HFFc6 (cell line): ENCODE measurements around the gene TMEM51. TPM values are rescaled to one million over a fixed set of nuclear protein-coding genes. Genes with fewer than 3 reads are reported as not detected.

Source experiments
- DNase-seq: peaks from one replicate; pipeline ENCODE4 v3.0.0-alpha.2; 2018
- H3K27ac Mint-ChIP-seq: 2 replicates; pipeline ENCODE4 v1.8.0; 2020; ENCODE audit warnings: mild to moderate bottlenecking, mixed read lengths
- H3K27me3 Mint-ChIP-seq: 2 replicates; pipeline ENCODE4 v1.8.0; 2021; ENCODE audit warnings: mild to moderate bottlenecking, moderate library complexity, mixed read lengths; ENCODE audit not compliant: insufficient read depth
- H3K36me3 Mint-ChIP-seq: 2 replicates; pipeline ENCODE4 v1.8.0; 2021; ENCODE audit warnings: low read depth, mixed read lengths
- H3K4me1 Mint-ChIP-seq: 2 replicates; pipeline ENCODE4 v1.8.0; 2020; ENCODE audit warnings: low read depth, mixed read lengths
- H3K4me3 Mint-ChIP-seq: 2 replicates; pipeline ENCODE4 v1.8.0; 2020; ENCODE audit warnings: mild to moderate bottlenecking, moderate library complexity, mixed read lengths
- H3K9me3 Mint-ChIP-seq: 2 replicates; pipeline ENCODE4 v1.8.0; 2020; ENCODE audit warnings: mild to moderate bottlenecking, mixed read lengths
- total RNA-seq, 6 experiments: library from RNA; stranded (reverse); fragmentation: NEBNext Ultra II Directional; extraction: Animal tissue kit (Norgen Biotek cat#: 25700); gene quantifications; 2 replicates in 1 of 6; 3 replicates in 5 of 6; pipeline ENCODE4 v1.2.3, GENCODE V29; 2021
- TF ChIP-seq, protein P1 (sequence below): fragments of 200-600 bp; sonication (generic); IDR thresholded peaks from 2 replicates; pipeline ENCODE4 v1.5.0; 2021; ENCODE audit warnings: antibody characterized with exemption, mild to moderate bottlenecking

Gene TMEM51
- total RNA-seq, 6 experiments from 2014 or later: 4.8 to 6.8 (median 6.6) TPM

DNA sequence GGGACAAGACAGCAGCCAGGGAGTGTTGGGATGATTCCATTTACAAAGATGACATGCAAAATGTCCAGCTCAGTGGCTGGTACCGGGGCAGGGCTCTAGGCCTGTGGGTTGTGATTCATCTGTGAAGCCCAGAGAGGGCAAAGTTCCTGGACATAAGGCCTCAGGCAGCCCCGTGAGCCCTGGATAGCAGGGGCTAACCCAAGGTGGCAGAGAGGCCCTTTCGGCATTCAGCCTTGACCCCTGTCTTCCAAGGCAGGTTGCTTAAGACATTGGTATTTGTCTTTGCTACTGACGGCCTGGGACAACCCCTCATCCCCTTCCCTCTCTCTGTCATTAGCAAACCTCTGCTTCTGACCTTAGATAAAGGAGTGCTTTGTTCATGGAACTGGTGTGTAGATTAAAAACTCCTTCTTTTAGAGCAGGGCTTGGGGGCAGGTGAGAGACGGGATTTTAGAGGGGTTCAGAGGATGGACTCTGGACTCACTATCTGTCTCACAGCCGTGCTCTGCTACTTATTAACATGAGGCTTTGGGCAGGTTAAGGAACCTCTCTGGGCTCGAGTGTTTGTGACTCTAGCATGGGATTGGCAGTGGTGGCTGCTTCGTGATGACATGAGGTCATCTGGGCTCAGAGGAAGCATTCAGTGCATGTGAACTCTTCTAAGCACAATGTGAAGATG is 36.3 kb downstream of the TMEM51 start:
- no peaks in the 10 kb centered on the region for H3K9me3 Mint-ChIP-seq
- no peak overlapping the region; the same call in 1 of the 2 replicates for H3K4me3 Mint-ChIP-seq
- peak overlapping the region; percentile 77 for H3K27ac Mint-ChIP-seq
- TF ChIP-seq, protein P1, sequence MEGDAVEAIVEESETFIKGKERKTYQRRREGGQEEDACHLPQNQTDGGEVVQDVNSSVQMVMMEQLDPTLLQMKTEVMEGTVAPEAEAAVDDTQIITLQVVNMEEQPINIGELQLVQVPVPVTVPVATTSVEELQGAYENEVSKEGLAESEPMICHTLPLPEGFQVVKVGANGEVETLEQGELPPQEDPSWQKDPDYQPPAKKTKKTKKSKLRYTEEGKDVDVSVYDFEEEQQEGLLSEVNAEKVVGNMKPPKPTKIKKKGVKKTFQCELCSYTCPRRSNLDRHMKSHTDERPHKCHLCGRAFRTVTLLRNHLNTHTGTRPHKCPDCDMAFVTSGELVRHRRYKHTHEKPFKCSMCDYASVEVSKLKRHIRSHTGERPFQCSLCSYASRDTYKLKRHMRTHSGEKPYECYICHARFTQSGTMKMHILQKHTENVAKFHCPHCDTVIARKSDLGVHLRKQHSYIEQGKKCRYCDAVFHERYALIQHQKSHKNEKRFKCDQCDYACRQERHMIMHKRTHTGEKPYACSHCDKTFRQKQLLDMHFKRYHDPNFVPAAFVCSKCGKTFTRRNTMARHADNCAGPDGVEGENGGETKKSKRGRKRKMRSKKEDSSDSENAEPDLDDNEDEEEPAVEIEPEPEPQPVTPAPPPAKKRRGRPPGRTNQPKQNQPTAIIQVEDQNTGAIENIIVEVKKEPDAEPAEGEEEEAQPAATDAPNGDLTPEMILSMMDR: no peak
- peak; percentile 25 for DNase-seq
- no peaks in the 10 kb centered on the region for H3K36me3 Mint-ChIP-seq
- H3K27me3 Mint-ChIP-seq: no peaks in the 10 kb centered on the region; the same call in 1 of the 2 replicates
- H3K4me1 Mint-ChIP-seq: peaks cover 40% of the 10 kb centered on the region

DNA sequence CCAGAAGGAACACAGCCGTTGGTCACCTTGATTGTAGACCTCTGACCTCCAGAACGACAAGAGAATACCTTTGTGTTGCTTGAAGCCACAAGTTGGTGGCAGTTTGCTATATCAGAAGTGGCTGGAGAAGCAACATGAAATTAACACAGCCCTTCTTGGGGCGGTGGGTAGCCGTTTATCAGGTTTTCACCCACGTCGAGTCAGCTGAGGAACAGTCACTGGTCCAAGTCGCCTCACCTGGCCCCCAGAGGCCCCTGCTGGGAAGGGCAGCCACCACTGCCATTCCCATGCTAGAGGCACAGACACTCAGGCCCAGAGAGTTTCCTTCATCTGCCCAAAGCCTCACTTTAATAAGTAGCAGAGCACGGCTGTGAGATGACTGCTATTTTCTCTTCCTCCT is 37.7 kb downstream of the TMEM51 start:
- Mint-ChIP-seq H3K27ac (no peak overlapping the region), H3K4me3 (no peak overlapping the region), H3K27me3 (no peaks in the 10 kb centered on the region), H3K9me3 (no peaks in the 10 kb centered on the region), H3K4me1 (peaks cover 39% of the 10 kb centered on the region), H3K36me3 (no peaks in the 10 kb centered on the region)
- DNase-seq: no peak
- TF ChIP-seq, protein P1: no peak

DNA sequence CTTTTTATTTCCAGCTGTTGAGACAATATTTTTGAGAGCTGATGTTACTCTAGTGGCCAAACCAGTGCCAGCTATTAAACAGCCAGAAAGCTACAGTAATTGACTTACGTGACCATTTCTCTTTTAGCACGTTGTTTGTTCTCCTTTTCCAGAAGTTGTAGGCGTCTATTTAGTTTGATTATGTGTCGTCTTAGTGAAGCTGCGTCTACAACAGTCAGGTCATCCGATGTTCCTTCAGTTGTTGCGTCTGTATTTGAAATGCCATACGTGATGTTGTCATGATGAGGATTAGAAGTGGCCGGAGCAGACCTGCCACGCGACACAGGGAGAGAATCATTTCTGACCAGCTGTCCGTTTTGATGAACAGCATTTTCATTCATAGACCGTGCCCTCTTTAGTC is 38.2 kb downstream of the TMEM51 start:
- peaks cover 35% of the 10 kb centered on the region for H3K4me1 Mint-ChIP-seq
- no peaks in the 10 kb centered on the region for H3K36me3 Mint-ChIP-seq
- no peak overlapping the region for H3K4me3 Mint-ChIP-seq
- TF ChIP-seq, protein P1: no peak
- H3K9me3 Mint-ChIP-seq: no peaks in the 10 kb centered on the region
- H3K27me3 Mint-ChIP-seq: no peaks in the 10 kb centered on the region; the same call in 1 of the 2 replicates
- no peak for DNase-seq
- no peak overlapping the region for H3K27ac Mint-ChIP-seq

DNA sequence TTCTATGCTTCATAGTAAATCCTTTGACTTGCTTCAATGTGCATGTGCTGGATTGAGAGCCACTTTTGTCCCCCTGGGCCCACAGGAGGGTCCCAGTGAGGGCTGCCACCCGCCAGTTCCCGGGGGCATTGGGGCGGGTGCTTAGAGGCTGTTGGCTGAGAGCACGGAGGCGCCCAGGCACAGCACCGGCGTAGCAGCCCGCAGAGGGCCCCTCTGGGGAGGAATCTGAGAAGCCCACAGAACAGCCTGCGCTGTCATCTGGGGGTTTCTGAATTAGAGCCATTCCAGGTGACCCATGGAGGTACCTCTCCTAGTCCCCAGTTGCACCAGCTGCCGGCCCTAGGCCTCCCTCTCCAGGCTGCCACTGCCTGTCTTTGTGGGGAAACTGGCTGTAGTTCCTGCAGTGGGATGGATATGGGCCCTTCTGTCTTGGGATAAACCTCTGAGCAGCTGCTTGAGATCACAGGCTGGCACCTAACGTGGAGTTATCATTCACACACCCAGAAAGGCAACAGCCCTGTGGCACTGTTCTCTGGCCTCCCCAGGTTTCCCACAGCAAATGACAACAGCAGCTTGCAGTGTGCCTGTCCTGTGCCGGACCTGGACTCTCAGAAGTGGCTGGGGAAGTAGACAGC is 39.5 kb downstream of the TMEM51 start:
- H3K27ac Mint-ChIP-seq: no peak overlapping the region
- TF ChIP-seq, protein P1: no peak
- H3K9me3 Mint-ChIP-seq: no peaks in the 10 kb centered on the region
- DNase-seq: no peak
- H3K36me3 Mint-ChIP-seq: no peaks in the 10 kb centered on the region
- peaks cover 24% of the 10 kb centered on the region for H3K4me1 Mint-ChIP-seq
- no peaks in the 10 kb centered on the region; the same call in none of the 2 replicates for H3K27me3 Mint-ChIP-seq
- H3K4me3 Mint-ChIP-seq: no peak overlapping the region

DNA sequence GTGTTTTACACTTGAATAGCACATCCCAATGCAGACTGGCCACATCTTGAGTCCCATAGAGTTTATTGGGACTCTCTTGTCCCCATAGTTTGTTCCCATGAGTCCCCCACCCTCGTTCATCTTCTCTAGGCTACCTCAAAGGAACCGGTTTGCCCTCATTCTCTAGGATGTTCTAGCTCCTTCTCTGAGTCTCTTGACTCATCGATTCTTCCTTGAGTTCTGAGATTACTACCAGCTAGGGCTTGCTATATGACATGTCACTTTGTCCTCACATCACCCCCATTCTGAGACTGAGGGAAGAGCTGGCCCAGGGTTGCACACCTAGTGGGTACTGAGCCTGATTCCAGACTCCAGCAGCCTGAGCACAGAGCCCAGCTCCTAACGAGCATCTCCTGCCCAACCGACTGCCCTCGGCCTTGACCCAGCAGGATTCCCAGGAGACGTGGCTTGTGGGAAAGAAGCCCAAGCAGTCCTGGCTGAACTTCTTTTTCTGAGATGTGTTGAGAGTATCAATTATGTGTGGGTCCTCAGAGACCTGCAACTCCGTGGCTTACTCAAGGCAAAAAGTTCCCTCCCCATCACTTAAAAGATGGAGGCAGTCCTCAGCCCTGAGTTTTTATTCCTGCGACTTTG is 42.0 kb downstream of the TMEM51 start:
- TF ChIP-seq, protein P1: no peak
- no peak for DNase-seq
- no peaks in the 10 kb centered on the region for H3K36me3 Mint-ChIP-seq
- peaks cover 11% of the 10 kb centered on the region for H3K4me1 Mint-ChIP-seq
- no peak overlapping the region for H3K27ac Mint-ChIP-seq
- H3K4me3 Mint-ChIP-seq: no peak overlapping the region
- no peaks in the 10 kb centered on the region; the same call in none of the 2 replicates for H3K27me3 Mint-ChIP-seq
- no peaks in the 10 kb centered on the region for H3K9me3 Mint-ChIP-seq
